Stimulated activated CD8-positive, alpha-beta memory T cell treated with anti-CD3 and anti-CD28 coated beads, Interleukin-12 subunit alpha, Interleukin-12 subunit beta, amount 100 ng/mL, for 24 hours (primary cell): ENCODE measurements around the gene VCX3B.
"Not testable (repeated sequence)": the region's sequence is repeated elsewhere in the genome, so short reads cannot be mapped to it uniquely, and the experiment has no call there.

Experiments used
- DNase-seq: peaks from one replicate; pipeline ENCODE4 v3.0.0-alpha.2; 2020; ENCODE audit errors: extremely low read depth

Gene VCX3B

DNA sequence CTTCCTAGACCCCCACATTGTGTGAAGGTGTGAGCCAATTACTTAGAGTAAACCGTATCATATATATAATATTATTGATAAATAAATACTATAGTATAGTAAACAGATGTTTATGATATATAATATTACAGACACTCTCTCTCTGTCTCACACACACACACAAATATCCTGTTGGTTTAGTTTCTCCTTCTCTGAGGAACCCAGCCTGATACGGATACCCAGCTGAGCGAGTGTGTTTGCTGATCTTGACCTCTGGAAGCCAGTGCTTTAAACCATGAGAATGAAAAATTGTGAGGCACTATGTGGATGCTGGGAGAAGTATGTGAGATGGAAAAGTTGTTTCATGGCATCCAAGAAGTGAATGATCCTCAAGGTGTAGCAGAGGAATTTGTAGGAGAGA lies at the start of gene VCX3B:
VCX3B (plus strand) TSS at position 301 of the 400 bp plus-strand sequence. CDS start 621 bp downstream, outside the sequence.
- not testable (repeated sequence) for DNase-seq

DNA sequence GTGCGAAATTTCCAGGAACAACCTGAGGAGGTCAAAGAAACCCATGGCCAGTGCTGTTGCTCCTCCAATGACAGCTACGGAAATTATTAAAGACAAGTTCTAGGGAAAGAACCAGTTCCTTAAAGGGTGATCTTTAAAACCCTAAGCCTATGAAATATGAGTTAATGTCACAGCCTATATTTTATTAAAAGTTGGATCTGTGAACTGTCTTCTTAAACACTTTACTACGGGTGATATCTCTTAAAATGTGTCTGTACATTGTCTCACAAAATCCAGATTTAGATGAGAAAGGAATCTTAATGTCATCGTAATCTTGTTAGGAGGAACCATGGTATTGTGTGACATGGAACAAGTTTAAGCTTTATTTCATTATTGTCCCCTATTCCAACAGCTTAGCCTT lies 46.3 kb upstream of the VCX3B start:
- DNase-seq = no peak

DNA sequence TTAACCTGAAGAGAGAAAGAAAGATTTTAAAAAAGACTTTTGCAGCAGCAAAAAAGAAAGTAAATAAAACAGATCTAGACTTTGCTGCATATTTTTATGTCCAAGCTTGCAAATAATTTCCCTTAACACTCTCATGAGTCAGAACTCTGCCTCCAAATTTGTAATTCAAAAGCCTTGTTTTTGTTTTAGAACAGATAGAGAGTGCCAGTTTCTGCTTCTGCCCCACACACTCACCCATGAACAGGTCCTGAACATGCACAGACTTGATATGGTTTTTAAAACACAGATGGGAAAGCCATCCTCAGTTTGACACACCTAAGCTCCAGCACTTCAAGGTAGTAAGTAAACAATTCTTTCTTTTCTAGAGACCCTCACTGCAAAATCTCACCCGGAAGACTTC lies 39.7 kb upstream of the VCX3B start:
- DNase-seq = no peak

DNA sequence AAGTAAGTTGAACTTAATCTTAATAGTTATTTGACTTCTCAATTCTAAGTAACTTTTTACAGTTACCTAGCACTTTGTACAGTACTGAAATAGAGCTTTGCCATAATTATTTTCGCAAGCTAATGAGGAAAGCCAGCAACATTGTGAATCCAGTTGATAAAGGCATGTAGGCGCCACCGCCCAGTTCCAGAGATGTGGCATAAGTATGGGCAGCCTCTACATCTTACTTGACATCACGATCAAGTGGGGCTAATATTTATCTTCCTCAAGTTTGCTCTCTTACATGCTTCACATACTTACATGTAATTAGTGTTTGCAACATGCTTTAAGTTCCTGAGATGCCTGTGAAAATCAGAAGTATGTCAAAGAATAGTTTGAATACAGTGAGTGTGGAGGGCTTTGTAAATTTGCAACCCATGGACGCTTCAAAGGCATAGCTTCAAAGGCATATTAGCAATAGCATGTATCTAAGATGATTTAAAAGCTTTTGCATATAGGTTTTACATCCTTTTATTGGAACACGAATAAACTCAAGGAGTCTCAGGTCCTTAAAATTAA lies 34.9 kb upstream of the VCX3B start:
- DNase-seq = no peak

DNA sequence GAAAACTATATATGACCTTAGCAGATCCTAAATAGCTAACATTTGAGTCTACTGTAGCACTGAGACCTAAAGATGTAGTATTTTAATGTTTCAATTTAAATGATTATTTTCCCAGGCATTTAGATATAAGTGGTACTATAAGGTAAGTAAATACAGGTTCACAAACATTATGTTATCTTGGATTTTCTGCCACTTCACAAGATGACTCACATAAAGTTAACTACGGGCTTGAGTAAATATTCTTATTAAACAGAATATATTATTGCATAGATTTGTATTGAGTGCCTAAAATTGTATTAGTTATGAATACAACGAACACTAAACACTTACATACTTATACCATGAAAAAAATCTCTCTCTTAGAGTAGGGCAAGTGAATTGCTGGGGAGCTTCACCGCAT lies 34.2 kb upstream of the VCX3B start:
- no peak for DNase-seq

DNA sequence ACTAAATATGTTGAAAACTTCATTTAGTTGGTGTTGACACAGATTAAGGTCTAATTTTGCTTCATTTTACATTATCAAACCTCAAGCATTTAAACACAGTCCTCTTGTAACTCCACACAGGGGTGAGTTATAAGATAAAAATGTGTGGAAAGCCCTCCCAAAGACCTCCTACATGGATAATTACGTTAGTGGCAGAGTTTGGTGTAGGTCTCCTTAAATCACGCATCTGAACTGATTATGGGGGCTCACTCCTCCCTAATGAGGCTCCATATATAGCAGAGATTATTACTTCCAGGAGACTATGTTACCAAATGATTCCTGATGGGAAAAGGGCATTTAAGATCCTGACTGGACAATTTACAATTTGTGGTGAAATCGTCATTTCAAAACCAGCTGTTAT lies 32.2 kb upstream of the VCX3B start:
- no peak for DNase-seq

GRCh38 chrX:8433109-8434062 lies 31.2 kb upstream of the VCX3B start:
- no peak for DNase-seq

GRCh38 chrX:8447368-8447767 lies 17.3 kb upstream of the VCX3B start:
- DNase-seq = no peak

DNA sequence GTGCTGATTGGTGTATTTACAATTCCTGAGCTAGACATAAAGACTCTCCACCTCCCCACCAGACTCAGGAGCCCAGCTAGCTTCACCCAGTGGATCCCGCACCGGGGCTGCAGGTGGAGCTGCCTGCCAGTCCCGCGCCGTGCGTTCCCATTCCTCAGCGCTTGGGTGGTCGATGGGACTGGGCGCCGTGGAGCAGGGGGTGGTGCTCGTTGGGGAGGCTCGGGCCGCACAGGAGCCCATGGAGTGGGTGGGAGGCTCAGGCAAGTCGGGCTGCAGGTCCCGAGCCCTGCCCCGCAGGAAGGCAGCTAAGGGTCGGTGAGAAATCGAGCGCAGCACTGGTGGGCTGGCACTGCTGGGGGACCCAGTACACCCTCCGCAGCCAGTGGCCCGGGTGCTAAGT lies 12.3 kb upstream of the VCX3B start:
- DNase-seq = not testable (repeated sequence)

DNA sequence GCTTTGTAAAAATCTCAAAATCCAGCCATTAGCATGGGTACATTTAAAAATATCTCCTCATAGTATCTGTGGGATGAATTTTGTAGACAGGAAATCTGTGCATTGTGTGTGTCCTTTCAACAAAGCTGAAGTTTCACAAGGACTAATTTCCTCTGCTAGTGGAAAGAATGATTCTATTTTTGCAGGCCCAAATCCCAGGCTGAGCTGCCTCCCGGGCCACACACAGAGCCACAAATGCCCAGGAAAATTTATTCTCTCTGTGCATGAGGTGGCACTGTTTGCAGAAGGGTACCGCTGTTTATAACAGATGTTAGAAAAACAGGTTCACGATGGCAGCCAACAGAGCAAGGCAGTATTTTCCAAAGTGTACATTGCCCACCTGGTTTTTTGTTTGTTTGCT lies 11.0 kb upstream of the VCX3B start:
- no peak for DNase-seq

GRCh38 chrX:8455557-8455956 lies 9.1 kb upstream of the VCX3B start:
- DNase-seq = no peak

DNA sequence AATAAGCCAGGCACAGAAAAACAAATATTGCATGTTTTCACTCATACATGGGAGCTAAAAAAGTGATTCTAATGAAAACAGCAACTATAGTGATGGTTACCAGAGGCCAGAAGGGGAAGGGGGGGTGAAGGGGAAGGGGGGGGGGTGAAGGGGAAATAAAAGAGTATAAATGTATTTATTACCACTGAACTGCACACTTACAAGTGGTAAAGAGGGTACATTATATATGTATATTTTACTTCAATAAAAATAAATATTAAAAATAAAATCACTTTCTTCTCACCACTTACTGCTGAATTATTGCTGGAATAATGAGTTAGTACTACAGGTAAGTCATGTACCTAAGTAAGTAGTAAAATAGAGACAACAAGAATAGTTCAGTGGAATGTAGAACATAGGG lies 2.1 kb upstream of the VCX3B start:
- no peak for DNase-seq

- no peak for DNase-seq
These were observed 19.8 kb downstream of the VCX3B start for GRCh38 chrX:8484360-8484949.

DNA sequence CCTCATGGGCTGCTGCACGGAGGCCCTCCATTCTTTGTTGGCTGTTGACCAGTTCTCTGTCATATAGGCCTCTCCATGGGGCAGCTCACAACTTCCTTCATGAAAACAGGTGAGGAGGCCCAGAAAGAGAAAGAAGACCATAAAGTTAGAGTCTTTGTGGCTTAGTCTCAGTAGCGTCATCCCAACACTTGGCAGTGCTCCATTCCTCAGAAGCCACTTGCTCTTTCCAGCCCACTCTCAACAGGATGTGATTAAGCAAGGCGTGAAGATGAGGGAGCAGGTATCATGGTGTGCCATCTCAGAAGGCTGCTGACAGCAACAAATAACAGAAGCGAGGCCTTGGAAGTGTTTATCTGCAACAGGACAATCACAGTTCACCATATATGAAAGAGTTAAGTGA lies 30.4 kb downstream of the VCX3B start:
- not testable (repeated sequence) for DNase-seq

- DNase-seq = no peak
These were observed 35.6 kb downstream of the VCX3B start for GRCh38 chrX:8500203-8500602.

GRCh38 chrX:8502101-8502500 lies 37.5 kb downstream of the VCX3B start:
- DNase-seq = not testable (repeated sequence)

DNA sequence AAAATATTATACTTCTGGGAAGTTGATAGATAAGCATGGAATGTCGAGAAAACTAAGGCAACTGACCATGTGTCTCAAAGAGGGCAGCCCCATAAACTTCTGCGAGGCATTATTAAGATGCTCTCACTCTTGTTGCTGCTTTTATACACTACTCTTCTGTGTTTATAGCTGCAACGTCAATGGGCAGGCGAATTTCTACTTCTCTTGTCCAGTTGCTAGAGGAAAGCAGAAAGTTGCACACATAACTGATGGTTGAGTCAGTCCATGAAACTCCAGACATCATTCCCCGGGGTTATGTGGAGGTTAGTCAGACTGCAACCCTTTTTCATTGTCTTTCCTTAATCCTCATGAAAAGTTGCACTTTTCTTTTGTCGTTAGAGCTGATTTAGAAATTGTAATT lies 39.8 kb downstream of the VCX3B start:
- no peak for DNase-seq
